H1 (cell line): ENCODE results near the gene ADRA2A. TPM values are rescaled to one million over a fixed set of nuclear protein-coding genes. Genes with fewer than 3 reads are reported as not detected.

ENCODE experiments used
- CTCF ChIA-PET: fragments of 300-600 bp; sonication (Branson Sonifier 250); formaldehyde crosslinking; loops from one replicate; lab custom pipeline; 2021; ENCODE audit not compliant: partially characterized antibody; lab: Charles Lee
- POLR2A ChIA-PET: fragments of 300-600 bp; sonication (Branson Sonifier 250); formaldehyde crosslinking; loops from one replicate; lab custom pipeline; 2021; ENCODE audit warnings: inconsistent platforms; ENCODE audit not compliant: partially characterized antibody; lab: Charles Lee
- DNase-seq, 2 experiments: peaks; one replicate each; pipeline versions ENCODE4 v3.0.0 to v3.0.0-alpha.2; 2010 to 2022; ENCODE audit warnings: low spot score in 2 of 2, low read depth in 1 of 2, mixed read lengths in 1 of 2
- FAIRE-seq: peaks from 2 replicates; lab custom pipeline; 2011; peaks lifted over from hg19 to GRCh38; lab: Jason Lieb, UNC
- H2AFZ ChIP-seq: 2 replicates; pipeline ENCODE4 v1.8.1; 2012; ENCODE audit warnings: low read length, inconsistent platforms
- H2AK5ac ChIP-seq: 2 replicates; pipeline ENCODE4 v1.6.1; 2013; ENCODE audit warnings: low read depth, low read length
- H2BK120ac ChIP-seq: replicated peaks from 2 replicates; pipeline ENCODE3; 2013; ENCODE audit warnings: low read depth, low read length, inconsistent platforms
- H2BK12ac ChIP-seq: 2 replicates; pipeline ENCODE4 v1.6.1; 2013; ENCODE audit warnings: low read depth, low read length
- H2BK15ac ChIP-seq: 2 replicates; pipeline ENCODE4 v1.6.1; 2013; ENCODE audit warnings: low read length
- H2BK20ac ChIP-seq: 2 replicates; pipeline ENCODE4 v1.6.1; 2013; ENCODE audit warnings: low read length
- H2BK5ac ChIP-seq: 2 replicates; pipeline ENCODE4 v1.6.1; 2013; ENCODE audit warnings: low read depth, low read length
- H3K14ac ChIP-seq: 2 replicates; pipeline ENCODE4 v1.6.1; 2013; ENCODE audit warnings: inconsistent platforms; ENCODE audit not compliant: insufficient read length
- H3K18ac ChIP-seq: 2 replicates; pipeline ENCODE4 v1.6.1; 2013; ENCODE audit warnings: low read length; ENCODE audit errors: extremely low read depth
- H3K23ac ChIP-seq: 2 replicates; pipeline ENCODE4 v1.6.1; 2013; ENCODE audit warnings: inconsistent platforms; ENCODE audit not compliant: insufficient read length
- H3K23me2 ChIP-seq: 2 replicates; pipeline ENCODE4 v1.6.1; 2013; ENCODE audit warnings: low read depth, low read length
- H3K27ac ChIP-seq: 2 replicates; pipeline ENCODE4 v1.6.1; 2011; ENCODE audit warnings: low read depth, low read length, inconsistent platforms
- H3K27me3 ChIP-seq, 4 experiments: replicated peaks in 1 of 4; 1 replicate in 1 of 4; 2 replicates in 3 of 4; pipeline versions ENCODE4 v1.6.1 to v1.8.1; 2011 to 2013; ENCODE audit warnings: low read length in 3 of 4, mild to moderate bottlenecking in 3 of 4, inconsistent platforms in 2 of 4, mixed read lengths in 2 of 4, moderate library complexity in 1 of 4; ENCODE audit not compliant: control insufficient read depth in 3 of 4, insufficient read depth in 3 of 4; ENCODE audit errors: extremely low read depth in 1 of 4
- H3K36me3 ChIP-seq, 4 experiments: 2 replicates each; pipeline versions ENCODE4 v1.6.1 to v1.8.1; 2011 to 2013; ENCODE audit warnings: mild to moderate bottlenecking in 4 of 4, low read length in 3 of 4, moderate library complexity in 2 of 4, control low read depth in 1 of 4, inconsistent platforms in 1 of 4; ENCODE audit not compliant: insufficient read depth in 4 of 4, control insufficient read depth in 2 of 4
- H3K4ac ChIP-seq: replicated peaks from 2 replicates; pipeline ENCODE3; 2013; ENCODE audit warnings: low read length, low read depth, mixed read lengths, inconsistent platforms; ENCODE audit not compliant: insufficient read length
- H3K4me1 ChIP-seq, 4 experiments: replicated peaks in 1 of 4; 1 replicate in 1 of 4; 2 replicates in 3 of 4; pipeline versions ENCODE4 v1.6.1 to v1.8.1; 2011 to 2013; ENCODE audit warnings: low read length in 3 of 4, inconsistent platforms in 2 of 4, mixed read lengths in 1 of 4; ENCODE audit not compliant: insufficient read depth in 4 of 4, control insufficient read depth in 3 of 4
- H3K4me2 ChIP-seq, 2 experiments: 2 replicates each; pipeline versions ENCODE4 v1.6.1 to v1.8.1; 2011 to 2013; ENCODE audit warnings: low read depth in 2 of 2, low read length in 2 of 2, control low read depth in 1 of 2, inconsistent platforms in 1 of 2, mild to moderate bottlenecking in 1 of 2; ENCODE audit not compliant: insufficient read depth in 1 of 2
- H3K4me3 ChIP-seq, 4 experiments: fragments of 200-600, 300-600 bp in 1 of 4; sonication (generic), shearing (Covaris generic), sonication (Bioruptor Twin) in 1 of 4; 2 replicates each; pipeline versions ENCODE4 v1.5.1 to v1.8.1; 2011 to 2016; ENCODE audit warnings: low read length in 4 of 4, low read depth in 3 of 4, control low read depth in 2 of 4, inconsistent platforms in 2 of 4, mild to moderate bottlenecking in 2 of 4, mixed read lengths in 1 of 4, moderate library complexity in 1 of 4; ENCODE audit not compliant: insufficient read depth in 2 of 4; ENCODE audit errors: extremely low read depth in 1 of 4
- H3K56ac ChIP-seq: replicated peaks from 2 replicates; pipeline ENCODE3; 2013; ENCODE audit warnings: low read depth, mild to moderate bottlenecking, mixed read lengths, low read length, inconsistent platforms; ENCODE audit not compliant: insufficient read length
- H3K79me1 ChIP-seq: 2 replicates; pipeline ENCODE4 v1.6.1; 2013; ENCODE audit warnings: low read depth, low read length, control low read depth
- H3K79me2 ChIP-seq, 2 experiments: 2 replicates each; pipeline versions ENCODE4 v1.6.1 to v1.8.1; 2012 to 2013; ENCODE audit warnings: low read length in 2 of 2, mild to moderate bottlenecking in 2 of 2, inconsistent platforms in 1 of 2; ENCODE audit not compliant: insufficient read depth in 2 of 2, control insufficient read depth in 1 of 2
- H3K9ac ChIP-seq, 4 experiments: replicated peaks in 1 of 4; 1 replicate in 1 of 4; 2 replicates in 3 of 4; pipeline versions ENCODE4 v1.6.1 to v1.8.1; 2011 to 2013; ENCODE audit warnings: low read depth in 3 of 4, low read length in 3 of 4, control low read depth in 2 of 4, mild to moderate bottlenecking in 2 of 4, moderate library complexity in 2 of 4, inconsistent platforms in 1 of 4; ENCODE audit errors: extremely low read depth in 1 of 4
- H3K9me3 ChIP-seq, 2 experiments: 2 replicates each; pipeline versions ENCODE4 v1.6.1 to v1.8.1; 2012 to 2013; ENCODE audit warnings: mild to moderate bottlenecking in 2 of 2, moderate library complexity in 2 of 2, control low read depth in 1 of 2, inconsistent platforms in 1 of 2, low read depth in 1 of 2, low read length in 1 of 2, mixed read lengths in 1 of 2; ENCODE audit not compliant: insufficient read depth in 2 of 2
- H4K20me1 ChIP-seq, 2 experiments: replicated peaks in 1 of 2; 2 replicates each; pipeline versions ENCODE3 to v1.8.1; 2011 to 2013; ENCODE audit warnings: inconsistent platforms in 2 of 2, low read length in 2 of 2, mild to moderate bottlenecking in 1 of 2; ENCODE audit not compliant: insufficient read depth in 2 of 2, control insufficient read depth in 1 of 2
- H4K5ac ChIP-seq: 2 replicates; pipeline ENCODE4 v1.6.1; 2013; ENCODE audit warnings: low read length, low read depth, mixed read lengths, inconsistent platforms; ENCODE audit not compliant: insufficient read length
- H4K8ac ChIP-seq: 2 replicates; pipeline ENCODE4 v1.8.0; 2013; ENCODE audit warnings: mild to moderate bottlenecking, moderate library complexity, low read length, inconsistent platforms; ENCODE audit not compliant: insufficient read depth; ENCODE audit errors: extremely low read depth
- H4K91ac ChIP-seq: replicated peaks from 2 replicates; pipeline ENCODE3; 2013; ENCODE audit warnings: low read length, mixed read lengths, inconsistent platforms; ENCODE audit not compliant: insufficient read length
- GABPA ChIP-seq: IDR thresholded peaks from 2 replicates; pipeline ENCODE4 v1.6.1; 2011; ENCODE audit warnings: mild to moderate bottlenecking, low read length, moderate library complexity, borderline replicate concordance; ENCODE audit not compliant: insufficient read depth
- SIRT6 ChIP-seq: IDR thresholded peaks from one replicate; pipeline ENCODE4 v1.7.1; 2012; ENCODE audit warnings: low read length, inconsistent platforms
- SP1 ChIP-seq: IDR thresholded peaks from 2 replicates; pipeline ENCODE4 v1.6.1; 2011; ENCODE audit warnings: low read depth, low read length
- WGBS, 2 experiments: shearing (Covaris generic) in 1 of 2; methylation state at CpG; one replicate each; pipeline versions ENCODE4 v1.1.6 to v1.1.7; 2013 to 2015; ENCODE audit warnings: low lambda C conversion rate in 2 of 2, mixed read lengths in 2 of 2, inconsistent platforms in 1 of 2, low coverage in 1 of 2, missing lambda C conversion rate in 1 of 2; ENCODE audit not compliant: insufficient replicate concordance in 2 of 2, insufficient coverage in 1 of 2, insufficient read length in 1 of 2; ENCODE audit errors: extremely low coverage in 1 of 2, missing lambda C conversion rate in 1 of 2; 5-methylcytosine and 5-hydroxymethylcytosine counted together
- polyA plus RNA-seq, 7 experiments: library from polyadenylated mRNA; depleted of rRNA in 3 of 7; stranded (reverse) in 5 of 7; unstranded in 2 of 7; fragments of >200 nt in 5 of 7; fragments of 200-250 nt in 2 of 7; gene quantifications; 1 replicate in 5 of 7; 2 replicates in 1 of 7; 4 replicates in 1 of 7; pipeline versions ENCODE4 v1.2.1 to v1.2.3, GENCODE V29; 2011 to 2013; ENCODE audit warnings: missing spikeins in 2 of 7, mixed read lengths in 2 of 7
- total RNA-seq: library from RNA; stranded (reverse); fragmentation: NEBNext Ultra II Directional; extraction: Animal tissue kit (Norgen Biotek cat#: 25700); gene quantifications from 2 replicates; pipeline ENCODE4 v1.2.1, GENCODE V29; 2021

Gene ADRA2A
- total and polyA plus RNA-seq, 2 of the 8 experiments (the other 6 are each of a cell fraction or from before 2014, with no cell fraction given): 5.9 to 6.2 TPM

DNA sequence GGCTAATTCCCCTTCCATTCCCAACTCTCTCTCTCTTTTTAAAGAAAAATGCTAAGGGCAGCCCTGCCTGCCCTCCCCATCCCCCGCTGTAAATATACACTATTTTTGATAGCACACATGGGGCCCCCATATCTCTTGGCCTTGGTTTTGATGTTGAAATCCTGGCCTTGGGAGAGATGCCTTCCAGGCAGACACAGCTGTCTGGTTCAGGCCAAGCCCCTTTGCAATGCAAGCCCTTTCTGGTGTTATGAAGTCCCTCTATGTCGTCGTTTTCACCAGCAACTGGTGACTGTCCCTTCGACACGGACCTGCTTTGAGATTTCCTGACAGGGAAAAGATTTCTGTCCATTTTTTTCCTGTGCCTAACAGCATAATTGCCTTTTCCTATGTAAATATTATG lies 3.0 kb downstream of the ADRA2A start:
- H4K8ac ChIP-seq: no peak overlapping the region
- WGBS, 2 experiments: 93% methylated on average over 5 of the region's 5 CpGs; no CpG with 5 or more reads in 1 of the 2 experiments
- H3K9ac ChIP-seq: no peak overlapping the region
- TF ChIP-seq GABPA (no peak), SP1 (no peak), SIRT6 (no peak)

More for the DNA sequence above, 3.0 kb downstream of the ADRA2A start:
- no peak overlapping the region for H3K27ac ChIP-seq
- no peak overlapping the region for H2BK5ac ChIP-seq
- no peak overlapping the region for H2BK12ac ChIP-seq
- H3K56ac ChIP-seq: no peak overlapping the region
- H4K91ac ChIP-seq: no peak overlapping the region
- H3K23me2 ChIP-seq: no peaks in the 10 kb centered on the region; the same call in 1 of the 2 replicates
- no peak overlapping the region; a peak in 1 of 4 replicates for H3K4me2 ChIP-seq
- H2BK20ac ChIP-seq: no peak overlapping the region
- H3K79me2 ChIP-seq: no peaks in the 10 kb centered on the region
- no peaks in the 10 kb centered on the region for H3K79me1 ChIP-seq
- ChIA-PET POLR2A (no interaction called here), CTCF (interaction anchor here (0.8 to 6.8 kb wide), 4 partner anchors 24 to 443 kb away, joined by 3 to 83 read pairs (median 6); no protein-coding TSS in a partner anchor)
- no peak overlapping the region for H3K18ac ChIP-seq
- H2BK15ac ChIP-seq: no peak overlapping the region
- H3K36me3 ChIP-seq: peaks cover 0 to 13% (median 0%) of the 10 kb centered on the region in 4 experiments; a peak in 1 of 8 replicates
- H3K27me3 ChIP-seq: peaks cover 12 to 27% (median 24%) of the 10 kb centered on the region in 4 experiments
- H4K5ac ChIP-seq: no peak overlapping the region
- H3K4ac ChIP-seq: no peak overlapping the region
- H3K4me3 ChIP-seq: no peak overlapping the region
- no peak overlapping the region for H2BK120ac ChIP-seq
- FAIRE-seq (no peak), DNase-seq (peak in 1 of 2 experiments; percentile 3)
- H2AFZ ChIP-seq: no peak overlapping the region
- no peak overlapping the region; the same call in 1 of the 2 replicates for H2AK5ac ChIP-seq
- H3K14ac ChIP-seq: no peak overlapping the region
- peaks cover 0 to 2% of the 10 kb centered on the region in 2 experiments for H4K20me1 ChIP-seq
- H3K9me3 ChIP-seq: peaks cover 0 to 14% of the 10 kb centered on the region in 2 experiments; a peak in 1 of 4 replicates
- peaks cover 2 to 18% (median 10%) of the 10 kb centered on the region in 4 experiments for H3K4me1 ChIP-seq
- H3K23ac ChIP-seq: no peak overlapping the region
